Activated CD4-positive, alpha-beta T cell treated with anti-CD3 and anti-CD28 coated beads, Interleukin-2, amount 50 U/mL, for 24 hours (primary cell): ENCODE measurements around the gene SPTSSB.

Source experiments
- DNase-seq, 2 donors: peaks; one replicate each; pipeline ENCODE4 v3.0.0-alpha.2; 2020; ENCODE audit warnings: low read depth in 1 of 2, low spot score in 1 of 2

The SPTSSB gene

GRCh38 chr3:161339517-161340500, 31.5 kb downstream of the SPTSSB start:
- no peak for DNase-seq

- no peak for DNase-seq
These were observed 34.0 kb downstream of the SPTSSB start for GRCh38 chr3:161337311-161337710.

GRCh38 chr3:161336661-161337060, 34.7 kb downstream of the SPTSSB start:
- no peak for DNase-seq

GRCh38 chr3:161333696-161334095, 37.6 kb downstream of the SPTSSB start:
- DNase-seq, result no peak

- no peak for DNase-seq
These were observed 38.5 kb downstream of the SPTSSB start for GRCh38 chr3:161332792-161333191.

GRCh38 chr3:161325059-161325458, 46.3 kb downstream of the SPTSSB start:
- DNase-seq, result no peak

- no peak for DNase-seq
These were observed 47.2 kb downstream of the SPTSSB start for GRCh38 chr3:161323926-161324621.

GRCh38 chr3:161322781-161323568, 48.3 kb downstream of the SPTSSB start:
- no peak for DNase-seq

GRCh38 chr3:161320837-161321236, 50.5 kb downstream of the SPTSSB start:
- no peak for DNase-seq

GRCh38 chr3:161319867-161320266, 51.5 kb downstream of the SPTSSB start:
- no peak for DNase-seq

GRCh38 chr3:161317077-161317476, 54.2 kb downstream of the SPTSSB start:
- no peak for DNase-seq

GRCh38 chr3:161316006-161316689, 55.2 kb downstream of the SPTSSB start:
- DNase-seq, result no peak

- no peak for DNase-seq
These were observed 56.4 kb downstream of the SPTSSB start for GRCh38 chr3:161314836-161315395.

GRCh38 chr3:161310649-161311423, 60.5 kb downstream of the SPTSSB start:
- DNase-seq, result peak in 1 of 2 donors; percentile 21

GRCh38 chr3:161305095-161305991, 66.0 kb downstream of the SPTSSB start:
- no peak for DNase-seq

- no peak for DNase-seq
These were observed 74.5 kb downstream of the SPTSSB start for GRCh38 chr3:161296814-161297213.

GRCh38 chr3:161295325-161295724, 76.0 kb downstream of the SPTSSB start:
- DNase-seq, result no peak
